H9 (cell line): Measurements from ENCODE around the gene WIZ. TPM values are rescaled to one million over a fixed set of nuclear protein-coding genes. Genes with fewer than 3 reads are reported as not detected.

ENCODE experiments used
- DNase-seq: peaks from one replicate; pipeline ENCODE4 v3.0.0-alpha.2; 2017
- H2AFZ ChIP-seq: one replicate; pipeline ENCODE4 v1.6.1; 2013; ENCODE audit warnings: mild to moderate bottlenecking, low read length, control low read depth, moderate library complexity
- H2AK5ac ChIP-seq: 2 replicates; pipeline ENCODE4 v1.6.1; 2013; ENCODE audit warnings: low read length, control low read depth, mixed read lengths; ENCODE audit not compliant: insufficient read length
- H2BK120ac ChIP-seq: one replicate; pipeline ENCODE4 v1.6.1; 2013; ENCODE audit warnings: low read depth, mild to moderate bottlenecking, low read length, control low read depth, inconsistent platforms; ENCODE audit not compliant: poor library complexity, severe bottlenecking
- H2BK12ac ChIP-seq: 2 replicates; pipeline ENCODE4 v1.6.1; 2013; ENCODE audit warnings: low read length, control low read depth, mixed read lengths, low read depth; ENCODE audit not compliant: insufficient read length
- H2BK15ac ChIP-seq: 2 replicates; pipeline ENCODE4 v1.6.1; 2013; ENCODE audit warnings: low read depth, low read length, control low read depth
- H2BK20ac ChIP-seq: one replicate; pipeline ENCODE4 v1.6.1; 2013; ENCODE audit warnings: low read depth, mild to moderate bottlenecking, low read length, control low read depth, inconsistent platforms; ENCODE audit not compliant: poor library complexity, severe bottlenecking
- H2BK5ac ChIP-seq: 2 replicates; pipeline ENCODE4 v1.6.1; 2013; ENCODE audit warnings: low read length, control low read depth, mixed read lengths; ENCODE audit not compliant: insufficient read length
- H3K14ac ChIP-seq: 2 replicates; pipeline ENCODE4 v1.6.1; 2013; ENCODE audit warnings: low read length, control low read depth; ENCODE audit not compliant: insufficient read depth
- H3K18ac ChIP-seq: 2 replicates; pipeline ENCODE4 v1.6.1; 2013; ENCODE audit warnings: low read depth, mild to moderate bottlenecking, mixed read lengths, low read length, control low read depth; ENCODE audit not compliant: insufficient read length
- H3K23ac ChIP-seq: 2 replicates; pipeline ENCODE4 v1.6.1; 2013; ENCODE audit warnings: low read length, control low read depth, mixed read lengths, low read depth; ENCODE audit not compliant: insufficient read length
- H3K23me2 ChIP-seq: 2 replicates; pipeline ENCODE4 v1.6.1; 2013; ENCODE audit warnings: low read depth, mild to moderate bottlenecking, mixed read lengths, low read length, control low read depth; ENCODE audit not compliant: insufficient read length, poor library complexity, severe bottlenecking
- H3K27ac ChIP-seq: 2 replicates; pipeline ENCODE4 v1.5.1; 2013; ENCODE audit warnings: low read length, control low read depth, mixed read lengths, low read depth; ENCODE audit not compliant: insufficient read length
- H3K27me3 ChIP-seq: 2 replicates; pipeline ENCODE4 v1.6.1; 2013; ENCODE audit warnings: low read length, control low read depth, inconsistent platforms; ENCODE audit not compliant: insufficient read depth
- H3K4ac ChIP-seq: 2 replicates; pipeline ENCODE4 v1.6.1; 2013; ENCODE audit warnings: low read depth, mild to moderate bottlenecking, control low read depth, inconsistent platforms, low read length, moderate library complexity
- H3K4me1 ChIP-seq: 2 replicates; pipeline ENCODE4 v1.6.1; 2013; ENCODE audit warnings: low read length, control low read depth, inconsistent platforms; ENCODE audit not compliant: insufficient read depth
- H3K4me2 ChIP-seq: 2 replicates; pipeline ENCODE4 v1.6.1; 2013; ENCODE audit warnings: low read length, control low read depth, mixed read lengths; ENCODE audit not compliant: insufficient read length, insufficient read depth
- H3K56ac ChIP-seq: 2 replicates; pipeline ENCODE4 v1.6.1; 2013; ENCODE audit warnings: low read depth, mild to moderate bottlenecking, mixed read lengths, low read length, control low read depth; ENCODE audit not compliant: insufficient read length
- H3K79me1 ChIP-seq: 2 replicates; pipeline ENCODE4 v1.6.1; 2013; ENCODE audit warnings: low read depth, mild to moderate bottlenecking, moderate library complexity, low read length, control low read depth, inconsistent platforms; ENCODE audit not compliant: insufficient read depth, poor library complexity, severe bottlenecking
- H3K79me2 ChIP-seq: 2 replicates; pipeline ENCODE4 v1.6.1; 2013; ENCODE audit warnings: low read length, control low read depth, inconsistent platforms; ENCODE audit not compliant: insufficient read depth
- H3K9ac ChIP-seq: 2 replicates; pipeline ENCODE4 v1.6.1; 2013; ENCODE audit warnings: low read length, control low read depth, mixed read lengths; ENCODE audit not compliant: insufficient read length; ENCODE audit errors: extremely low read depth
- H3K9me3 ChIP-seq: one replicate; pipeline ENCODE4 v1.6.1; 2013; ENCODE audit warnings: low read depth, low read length, inconsistent platforms; ENCODE audit not compliant: control insufficient read depth
- H3T11ph ChIP-seq: one replicate; pipeline ENCODE4 v1.6.1; 2013; ENCODE audit warnings: mild to moderate bottlenecking, low read length, control low read depth, inconsistent platforms
- H4K20me1 ChIP-seq: one replicate; pipeline ENCODE4 v1.6.1; 2013; ENCODE audit not compliant: control insufficient read depth, insufficient read length, insufficient read depth
- H4K5ac ChIP-seq: 2 replicates; pipeline ENCODE4 v1.6.1; 2013; ENCODE audit warnings: low read depth, mild to moderate bottlenecking, mixed read lengths, low read length, control low read depth; ENCODE audit not compliant: insufficient read length
- H4K8ac ChIP-seq: replicated peaks from 2 replicates; pipeline ENCODE4 v1.6.1; 2013; ENCODE audit warnings: low read length, control low read depth, mixed read lengths, low read depth; ENCODE audit not compliant: insufficient read length
- H4K91ac ChIP-seq: 2 replicates; pipeline ENCODE4 v1.6.1; 2013; ENCODE audit warnings: low read depth, mild to moderate bottlenecking, moderate library complexity, mixed read lengths, low read length, control low read depth; ENCODE audit not compliant: insufficient read length
- H3K27ac Mint-ChIP-seq, 3 experiments: 2 replicates in 2 of 3; 3 replicates in 1 of 3; pipeline ENCODE4 v1.8.0; 2020 to 2021; ENCODE audit warnings: mixed read lengths in 3 of 3, mild to moderate bottlenecking in 1 of 3, moderate library complexity in 1 of 3
- H3K27me3 Mint-ChIP-seq: 2 replicates; pipeline ENCODE4 v1.8.0; 2021; ENCODE audit warnings: low read depth, mild to moderate bottlenecking, moderate library complexity, mixed read lengths
- H3K36me3 Mint-ChIP-seq, 3 experiments: 2 replicates in 2 of 3; 3 replicates in 1 of 3; pipeline ENCODE4 v1.8.0; 2020 to 2021; ENCODE audit warnings: low read depth in 3 of 3, mixed read lengths in 3 of 3; ENCODE audit not compliant: insufficient read depth in 1 of 3
- H3K4me1 Mint-ChIP-seq, 2 experiments: 2 replicates each; pipeline ENCODE4 v1.8.0; 2020; ENCODE audit warnings: mixed read lengths in 2 of 2
- H3K4me3 Mint-ChIP-seq, 2 experiments: 2 replicates in 1 of 2; 3 replicates in 1 of 2; pipeline ENCODE4 v1.8.0; 2020 to 2021; ENCODE audit warnings: mild to moderate bottlenecking in 2 of 2, mixed read lengths in 2 of 2, moderate library complexity in 1 of 2
- H3K9me3 Mint-ChIP-seq, 2 experiments: 2 replicates in 1 of 2; 3 replicates in 1 of 2; pipeline ENCODE4 v1.8.0; 2020; ENCODE audit warnings: mild to moderate bottlenecking in 2 of 2, mixed read lengths in 2 of 2, moderate library complexity in 1 of 2
- WGBS: extraction: QIAGEN DNeasy Blood & Tissue Kit; methylation state at CpG from one replicate; pipeline ENCODE4 v1.1.7; 2013; ENCODE audit warnings: missing lambda C conversion rate, low lambda C conversion rate, mixed read lengths; ENCODE audit not compliant: insufficient read length; ENCODE audit errors: extremely low coverage; 5-methylcytosine and 5-hydroxymethylcytosine counted together
- total RNA-seq: library from RNA; stranded (reverse); gene quantifications from 2 replicates; pipeline ENCODE4 v1.2.1, GENCODE V29; 2021
- TF ChIP-seq, protein P1 (sequence below): fragments of 200-600 bp; sonication (generic); conservative IDR thresholded peaks from 3 replicates; pipeline ENCODE4 v1.8.0; 2021; ENCODE audit warnings: antibody characterized with exemption, mild to moderate bottlenecking

Gene WIZ
- total RNA-seq, 1 experiment from 2014 or later: 33.3 TPM

DNA sequence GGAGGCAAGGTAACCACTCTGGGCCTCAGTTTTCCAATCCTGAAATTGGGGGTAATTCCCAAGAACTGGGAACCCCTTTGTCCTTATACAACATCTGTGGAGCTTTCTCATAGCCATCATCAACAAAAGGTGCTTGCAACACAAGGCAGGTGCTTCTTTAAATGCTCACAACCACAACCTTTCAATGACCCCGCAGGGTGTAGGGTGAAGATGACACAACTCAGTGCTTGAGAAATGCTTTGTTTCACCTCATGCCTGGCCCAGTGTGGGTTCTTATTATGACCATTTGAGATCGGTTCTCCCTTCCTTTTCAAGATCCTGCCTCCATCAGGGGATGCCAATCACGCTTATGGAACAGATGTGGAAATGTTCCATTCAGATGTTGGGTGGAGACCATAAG is 8.4 kb downstream of the WIZ start:
- Histone ChIP-seq H4K8ac (no peak overlapping the region), H3K56ac (no peak overlapping the region), H3K23ac (no peak overlapping the region), H4K5ac (no peak overlapping the region), H3T11ph (no peak overlapping the region), H3K4ac (no peak overlapping the region), H3K27me3 (no peaks in the 10 kb centered on the region), H2BK120ac (no peak overlapping the region), H3K14ac (no peak overlapping the region), H3K27ac (no peak overlapping the region), H2BK15ac (no peak overlapping the region), H3K18ac (no peak overlapping the region), H2AFZ (no peak overlapping the region), H2BK20ac (no peak overlapping the region), H3K9me3 (no peaks in the 10 kb centered on the region), H3K79me1 (no peaks in the 10 kb centered on the region), H3K23me2 (no peaks in the 10 kb centered on the region), H2BK12ac (no peak overlapping the region), H3K4me2 (no peak overlapping the region), H4K20me1 (no peaks in the 10 kb centered on the region), H4K91ac (no peak overlapping the region), H3K9ac (no peak overlapping the region), H2AK5ac (no peak overlapping the region), H3K79me2 (no peaks in the 10 kb centered on the region), H3K4me1 (no peaks in the 10 kb centered on the region), H2BK5ac (no peak overlapping the region)
- Mint-ChIP-seq H3K4me3 (no peak overlapping the region), H3K27ac (no peak overlapping the region), H3K4me1 (no peaks in the 10 kb centered on the region), H3K27me3 (no peaks in the 10 kb centered on the region), H3K36me3 (no peaks in the 10 kb centered on the region), H3K9me3 (no peaks in the 10 kb centered on the region)
- no peak for DNase-seq
- TF ChIP-seq, protein P1, sequence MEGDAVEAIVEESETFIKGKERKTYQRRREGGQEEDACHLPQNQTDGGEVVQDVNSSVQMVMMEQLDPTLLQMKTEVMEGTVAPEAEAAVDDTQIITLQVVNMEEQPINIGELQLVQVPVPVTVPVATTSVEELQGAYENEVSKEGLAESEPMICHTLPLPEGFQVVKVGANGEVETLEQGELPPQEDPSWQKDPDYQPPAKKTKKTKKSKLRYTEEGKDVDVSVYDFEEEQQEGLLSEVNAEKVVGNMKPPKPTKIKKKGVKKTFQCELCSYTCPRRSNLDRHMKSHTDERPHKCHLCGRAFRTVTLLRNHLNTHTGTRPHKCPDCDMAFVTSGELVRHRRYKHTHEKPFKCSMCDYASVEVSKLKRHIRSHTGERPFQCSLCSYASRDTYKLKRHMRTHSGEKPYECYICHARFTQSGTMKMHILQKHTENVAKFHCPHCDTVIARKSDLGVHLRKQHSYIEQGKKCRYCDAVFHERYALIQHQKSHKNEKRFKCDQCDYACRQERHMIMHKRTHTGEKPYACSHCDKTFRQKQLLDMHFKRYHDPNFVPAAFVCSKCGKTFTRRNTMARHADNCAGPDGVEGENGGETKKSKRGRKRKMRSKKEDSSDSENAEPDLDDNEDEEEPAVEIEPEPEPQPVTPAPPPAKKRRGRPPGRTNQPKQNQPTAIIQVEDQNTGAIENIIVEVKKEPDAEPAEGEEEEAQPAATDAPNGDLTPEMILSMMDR: no peak
- WGBS: no CpG with 5 or more reads among the region's 3 CpGs
